Osteocyte (in vitro differentiated cells): ENCODE measurements around the gene POU3F3. TPM values are rescaled to one million over a fixed set of nuclear protein-coding genes. Genes with fewer than 3 reads are reported as not detected.

Experiments
- DNase-seq: peaks from one replicate; pipeline ENCODE4 v3.0.0; 2021; ENCODE audit warnings: mixed read lengths; ENCODE audit not compliant: unreplicated experiment; ENCODE audit errors: extremely low spot score
- H3K27ac Mint-ChIP-seq: one replicate; pipeline ENCODE4 v1.8.0; 2021; ENCODE audit warnings: mild to moderate bottlenecking, mixed read lengths; ENCODE audit not compliant: unreplicated experiment
- H3K27me3 Mint-ChIP-seq: one replicate; pipeline ENCODE4 v1.8.0; 2021; ENCODE audit warnings: mixed read lengths; ENCODE audit not compliant: unreplicated experiment
- H3K36me3 Mint-ChIP-seq: one replicate; pipeline ENCODE4 v1.8.0; 2021; ENCODE audit warnings: mixed read lengths; ENCODE audit not compliant: unreplicated experiment
- H3K4me1 Mint-ChIP-seq: one replicate; pipeline ENCODE4 v1.8.0; 2021; ENCODE audit warnings: mixed read lengths; ENCODE audit not compliant: unreplicated experiment
- H3K4me3 Mint-ChIP-seq: one replicate; pipeline ENCODE4 v1.8.0; 2021; ENCODE audit warnings: mild to moderate bottlenecking, moderate library complexity, mixed read lengths; ENCODE audit not compliant: unreplicated experiment
- H3K9me3 Mint-ChIP-seq: one replicate; pipeline ENCODE4 v1.8.0; 2021; ENCODE audit warnings: mixed read lengths; ENCODE audit not compliant: unreplicated experiment
- CTCF ChIP-seq: fragments of 200-600 bp; sonication (generic); IDR thresholded peaks from 2 replicates; pipeline ENCODE4 v1.5.0; 2021; ENCODE audit warnings: antibody characterized with exemption, mild to moderate bottlenecking, moderate library complexity
- total RNA-seq: library from RNA; stranded (reverse); gene quantifications from 2 replicates; pipeline ENCODE4 v1.2.1, GENCODE V29; 2021

Gene POU3F3
- total RNA-seq, 1 donor from 2014 or later = 35.5 TPM

- Mint-ChIP-seq H3K36me3 (no peaks in the 10 kb centered on the region), H3K4me3 (no peak overlapping the region), H3K9me3 (no peaks in the 10 kb centered on the region), H3K4me1 (no peaks in the 10 kb centered on the region), H3K27ac (no peak overlapping the region), H3K27me3 (peaks cover 5% of the 10 kb centered on the region)
- DNase-seq = peak; percentile 7
- no peak for TF ChIP-seq CTCF
These were observed 34.8 kb downstream of the POU3F3 start for GRCh38 chr2:104888489-104889258.

GRCh38 chr2:104889291-104889959 lies 35.5 kb downstream of the POU3F3 start:
- Mint-ChIP-seq H3K9me3 (no peaks in the 10 kb centered on the region), H3K4me3 (no peak overlapping the region), H3K4me1 (no peaks in the 10 kb centered on the region), H3K36me3 (no peaks in the 10 kb centered on the region), H3K27ac (no peak overlapping the region), H3K27me3 (peaks cover 4% of the 10 kb centered on the region)
- peak; percentile 60 for DNase-seq
- TF ChIP-seq CTCF = no peak

GRCh38 chr2:104889960-104890684 lies 36.2 kb downstream of the POU3F3 start:
- H3K4me1 Mint-ChIP-seq = no peaks in the 10 kb centered on the region
- no peak overlapping the region for H3K27ac Mint-ChIP-seq
- peak; percentile 72 for DNase-seq
- TF ChIP-seq CTCF = no peak
- H3K4me3 Mint-ChIP-seq = no peak overlapping the region
- H3K36me3 Mint-ChIP-seq = no peaks in the 10 kb centered on the region
- H3K9me3 Mint-ChIP-seq = no peaks in the 10 kb centered on the region
- no peaks in the 10 kb centered on the region for H3K27me3 Mint-ChIP-seq

GRCh38 chr2:104890685-104891069 lies 36.8 kb downstream of the POU3F3 start:
- TF ChIP-seq CTCF = no peak
- H3K4me1 Mint-ChIP-seq = no peaks in the 10 kb centered on the region
- no peak for DNase-seq
- no peak overlapping the region for H3K27ac Mint-ChIP-seq
- H3K4me3 Mint-ChIP-seq = no peak overlapping the region
- no peaks in the 10 kb centered on the region for H3K27me3 Mint-ChIP-seq
- no peaks in the 10 kb centered on the region for H3K36me3 Mint-ChIP-seq
- no peaks in the 10 kb centered on the region for H3K9me3 Mint-ChIP-seq

- Mint-ChIP-seq H3K27ac (no peak overlapping the region), H3K4me1 (no peaks in the 10 kb centered on the region), H3K27me3 (no peaks in the 10 kb centered on the region), H3K9me3 (no peaks in the 10 kb centered on the region), H3K36me3 (no peaks in the 10 kb centered on the region), H3K4me3 (no peak overlapping the region)
- TF ChIP-seq CTCF = no peak
- no peak for DNase-seq
These were observed 37.2 kb downstream of the POU3F3 start for GRCh38 chr2:104891145-104891544.
